HG03039 (cell line): ENCODE measurements around the gene ZFAND2B.
A peak's percentile ranks its signal among the peaks of the same experiment; 100 is the strongest.
"Not testable (repeated sequence)": the region's sequence is repeated elsewhere in the genome, so short reads cannot be mapped to it uniquely, and the experiment has no call there.

ENCODE experiments used
- ATAC-seq: cut with Tn5 transposase; IDR thresholded peaks from one replicate; pipeline ENCODE4 v1.9.1; 2021; ENCODE audit warnings: mild to moderate bottlenecking, moderate library complexity; ENCODE audit not compliant: unreplicated experiment

The ZFAND2B gene

DNA sequence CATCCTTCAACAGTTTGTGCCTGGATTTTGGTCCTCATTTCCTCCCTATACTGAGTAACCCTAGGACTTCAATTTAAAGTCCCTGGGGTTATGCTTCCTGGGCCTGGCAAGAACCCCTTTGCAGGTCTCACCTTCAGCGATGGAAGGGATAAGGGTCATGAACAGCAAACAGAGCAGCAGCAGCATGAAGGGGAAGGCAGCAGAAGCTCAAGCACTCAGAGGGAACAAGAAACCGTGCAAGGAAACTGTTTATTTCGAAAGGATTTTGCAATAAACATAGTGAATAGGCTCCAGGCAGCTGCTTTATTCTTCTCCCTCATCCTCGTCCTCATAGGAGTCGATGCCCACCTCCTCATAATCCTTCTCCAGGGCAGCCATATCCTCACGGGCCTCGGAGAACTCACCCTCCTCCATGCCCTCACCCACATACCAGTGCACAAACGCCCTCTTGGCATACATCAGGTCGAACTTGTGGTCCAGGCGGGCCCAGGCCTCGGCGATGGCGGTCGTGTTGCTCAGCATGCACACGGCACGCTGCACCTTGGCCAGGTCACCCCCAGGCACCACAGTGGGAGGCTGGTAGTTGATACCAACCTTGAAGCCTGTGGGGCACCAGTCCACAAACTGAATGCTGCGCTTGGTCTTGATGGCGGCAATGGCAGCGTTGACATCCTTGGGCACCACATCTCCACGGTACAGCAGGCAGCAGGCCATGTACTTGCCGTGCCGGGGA is 43.6 kb downstream of the ZFAND2B start:
- no peak for ATAC-seq

DNA sequence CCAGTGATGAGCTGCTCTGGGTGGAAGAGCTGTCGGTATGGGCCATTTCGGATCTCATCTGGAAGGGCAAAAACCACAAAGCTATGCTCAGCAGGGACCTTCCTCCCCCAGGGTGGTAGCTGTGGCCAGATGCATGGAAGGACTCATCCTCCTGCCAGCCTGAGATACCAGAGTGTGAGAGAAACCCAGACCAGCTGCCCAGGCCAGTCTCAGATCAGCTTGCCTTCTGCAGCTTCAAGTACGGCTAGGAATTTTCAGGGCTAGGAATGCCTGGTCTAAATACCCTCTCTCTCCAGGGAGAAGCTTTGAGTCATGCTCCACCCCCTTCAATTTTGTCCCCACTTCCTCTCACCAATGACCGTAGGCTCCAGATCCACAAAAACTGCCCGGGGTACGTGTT is 45.1 kb downstream of the ZFAND2B start:
- ATAC-seq, result no peak

GRCh38 chr2:219252084-219252483 is 45.5 kb downstream of the ZFAND2B start:
- no peak for ATAC-seq

DNA sequence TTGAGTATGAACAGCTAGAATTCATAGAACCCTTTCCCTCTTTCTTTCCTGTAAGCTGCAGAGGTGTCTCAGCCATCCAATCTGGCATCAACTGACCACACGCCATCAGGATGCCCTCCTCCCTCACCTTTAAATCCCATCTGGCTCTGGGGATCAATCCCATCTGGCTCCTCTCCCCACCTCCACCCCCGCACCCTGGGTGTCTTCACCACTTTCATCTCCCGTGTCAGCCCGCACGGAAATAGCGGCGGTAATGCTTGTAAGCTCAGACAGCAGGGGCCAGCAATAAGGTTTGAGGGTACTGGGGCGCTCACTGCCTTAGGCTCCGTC is 46.0 kb downstream of the ZFAND2B start:
- ATAC-seq, result no peak

DNA sequence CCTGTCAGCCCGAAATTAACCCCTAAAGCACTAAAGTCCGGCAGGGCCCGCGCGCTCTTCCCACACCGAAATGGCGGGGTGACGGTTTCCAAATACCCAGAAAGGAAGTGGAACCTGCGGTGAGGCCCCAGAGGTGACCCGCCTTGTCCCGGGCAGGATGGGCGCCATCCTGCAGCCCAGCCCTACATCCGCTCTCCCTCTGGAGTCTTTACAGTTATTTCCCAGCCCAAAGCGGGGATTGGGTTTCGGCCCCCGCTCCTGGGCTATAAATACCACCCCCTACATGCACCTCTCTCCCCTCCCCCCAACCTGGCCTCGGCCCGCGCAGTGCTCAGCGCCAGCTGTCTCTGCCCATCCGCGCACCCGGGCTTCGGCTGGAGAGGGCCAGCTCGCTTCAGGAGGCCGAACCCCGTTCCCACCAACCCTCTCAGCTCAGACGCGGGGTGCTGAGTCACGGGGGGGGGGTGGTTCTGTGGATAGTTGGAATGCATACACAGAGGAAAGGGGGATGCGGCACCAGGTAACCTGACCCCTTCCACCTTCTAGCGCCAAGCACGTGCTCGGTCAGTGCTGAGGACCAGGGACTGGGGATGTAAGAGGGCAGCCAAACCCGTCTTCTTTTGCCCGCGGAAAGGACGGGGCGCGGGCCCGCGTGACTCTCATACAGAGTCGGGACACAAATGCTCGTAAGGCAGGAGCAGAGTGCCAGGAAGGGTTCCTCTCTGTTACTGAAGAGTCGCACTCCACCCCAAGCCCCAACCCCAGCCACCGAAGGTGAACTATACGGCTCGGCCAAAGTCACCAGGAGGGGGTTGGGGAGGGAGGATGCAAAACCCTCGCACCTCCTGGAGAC is 46.5 kb downstream of the ZFAND2B start, which contains the start of gene TUBA4B:
TSS of gene TUBA4B (plus strand) at position 344 of the 853 bp plus-strand sequence. CDS start at position 509, 165 bp downstream.
- no peak for ATAC-seq

- peak; percentile 58 for ATAC-seq
These were observed 47.4 kb downstream of the ZFAND2B start, which contains the start of gene TUBA4A for GRCh38 chr2:219253753-219254589. Gene TUBA4A, minus strand, starts transcription at chr2:219253918. Its CDS starts 60 bp downstream, at chr2:219253858.

- peak; percentile 14 for ATAC-seq
These were observed 48.1 kb downstream of the ZFAND2B start for GRCh38 chr2:219254590-219255201.

DNA sequence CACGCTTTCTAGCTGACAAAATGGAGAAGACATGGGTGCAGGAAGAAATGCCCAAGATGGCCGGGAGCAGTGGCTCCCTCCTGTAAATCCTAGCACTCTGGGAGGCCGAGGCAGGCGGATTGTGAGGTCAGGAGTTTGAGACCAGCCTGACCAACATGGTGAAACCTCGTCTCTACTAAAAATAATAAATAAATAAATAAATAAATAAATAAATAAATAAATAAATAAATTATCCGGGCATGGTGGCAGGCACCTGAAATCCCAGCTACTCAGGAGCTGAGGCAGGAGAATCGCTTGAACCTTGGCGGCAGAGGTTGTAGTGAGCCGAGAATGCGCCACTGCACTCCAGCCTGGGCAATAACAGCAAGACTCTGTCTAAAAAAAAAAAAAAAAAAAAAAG is 52.4 kb downstream of the ZFAND2B start:
- not testable (repeated sequence) for ATAC-seq
